Myocyte (in vitro differentiated cells): ENCODE data around the gene COL4A6. TPM values are rescaled to one million over a fixed set of nuclear protein-coding genes. Genes with fewer than 3 reads are reported as not detected.

ENCODE experiments used
- DNase-seq: peaks from one replicate; pipeline ENCODE4 v3.0.0-alpha.2; 2012; ENCODE audit warnings: low read depth
- total RNA-seq: library from RNA; depleted of rRNA; stranded (reverse); fragments of >200 nt; gene quantifications from 2 replicates; pipeline ENCODE4 v1.2.3, GENCODE V29; 2014

The COL4A6 gene
- total RNA-seq, 1 donor from 2014 or later: 0.27 TPM

GRCh38 chrX:108332281-108332680, 105.9 kb downstream of the COL4A6 start:
- no peak for DNase-seq

- DNase-seq: no peak
Observed at GRCh38 chrX:108331126-108331909, 106.9 kb downstream of the COL4A6 start.

- DNase-seq: no peak
Observed at GRCh38 chrX:108323751-108324150, 114.5 kb downstream of the COL4A6 start.

- DNase-seq: no peak
Observed at GRCh38 chrX:108322234-108322633, 116.0 kb downstream of the COL4A6 start.

- DNase-seq: no peak
Observed at GRCh38 chrX:108316456-108316855, 121.8 kb downstream of the COL4A6 start.

GRCh38 chrX:108313669-108314068, 124.6 kb downstream of the COL4A6 start:
- no peak for DNase-seq

- peak; percentile 94 for DNase-seq
Observed at GRCh38 chrX:108312957-108313356, 125.3 kb downstream of the COL4A6 start.

GRCh38 chrX:108312011-108312410, 126.2 kb downstream of the COL4A6 start:
- DNase-seq: no peak

GRCh38 chrX:108310506-108310905, 127.7 kb downstream of the COL4A6 start:
- no peak for DNase-seq

- DNase-seq: no peak
Observed at GRCh38 chrX:108309144-108309543, 129.1 kb downstream of the COL4A6 start.

GRCh38 chrX:108307132-108308085, 130.8 kb downstream of the COL4A6 start:
- no peak for DNase-seq

- DNase-seq: no peak
Observed at GRCh38 chrX:108306086-108306485, 132.1 kb downstream of the COL4A6 start.

- DNase-seq: no peak
Observed at GRCh38 chrX:108304757-108305156, 133.5 kb downstream of the COL4A6 start.

GRCh38 chrX:108304210-108304609, 134.0 kb downstream of the COL4A6 start:
- DNase-seq: no peak

- DNase-seq: no peak
Observed at GRCh38 chrX:108303682-108304081, 134.5 kb downstream of the COL4A6 start.

GRCh38 chrX:108299704-108300103, 138.5 kb downstream of the COL4A6 start:
- no peak for DNase-seq

GRCh38 chrX:108299101-108299591, 139.1 kb downstream of the COL4A6 start:
- DNase-seq: peak; percentile 27

GRCh38 chrX:108298165-108298602, 140.0 kb downstream of the COL4A6 start:
- DNase-seq: no peak

- no peak for DNase-seq
Observed at GRCh38 chrX:108297290-108297689, 140.9 kb downstream of the COL4A6 start.

- DNase-seq: no peak
Observed at GRCh38 chrX:108292053-108292452, 146.2 kb downstream of the COL4A6 start.

- no peak for DNase-seq
Observed at GRCh38 chrX:108285918-108286317, 152.3 kb downstream of the COL4A6 start.

- no peak for DNase-seq
Observed at GRCh38 chrX:108285356-108285755, 152.9 kb downstream of the COL4A6 start.
